Coronary artery (tissue), 2 donors: ENCODE measurements around the gene C11orf97.

ENCODE experiments used
- DNase-seq: peaks from one replicate; pipeline ENCODE4 v3.0.0-alpha.2; 2017; ENCODE audit warnings: low spot score
- H3K27ac ChIP-seq, 2 donors: fragments of 200-600 bp; sonication (generic); one replicate each; pipeline ENCODE4 v1.5.1; 2016 to 2019
- H3K4me3 ChIP-seq: fragments of 200-600 bp; sonication (generic); 2 replicates; pipeline ENCODE4 v1.5.1; 2016; ENCODE audit warnings: mild to moderate bottlenecking, moderate library complexity
- CTCF ChIP-seq: fragments of 200-600 bp; sonication (generic); IDR thresholded peaks from one replicate; pipeline ENCODE4 v1.5.1; 2019; ENCODE audit warnings: antibody characterized with exemption

Gene C11orf97

GRCh38 chr11:94511932-94512781 is at the start of gene C11orf97:
Gene C11orf97 (plus strand): TSS chr11:94512461. CDS start chr11:94512529, 68 bp downstream.
- H3K4me3 ChIP-seq, result peak within 1 kb of the TSS; percentile 73
- no peak within 1 kb of the TSS for H3K27ac ChIP-seq
- TF ChIP-seq CTCF, result no peak
- no peak for DNase-seq

GRCh38 chr11:94469416-94469815 is 42.8 kb upstream of the C11orf97 start:
- no peak for TF ChIP-seq CTCF
- H3K4me3 ChIP-seq, result no peak overlapping the region
- H3K27ac ChIP-seq, result no peak overlapping the region
- no peak for DNase-seq

- Histone ChIP-seq H3K4me3 (no peak overlapping the region), H3K27ac (no peak overlapping the region)
- no peak for DNase-seq
- TF ChIP-seq CTCF, result no peak
These were observed 39.1 kb upstream of the C11orf97 start for GRCh38 chr11:94472916-94473799.

DNA sequence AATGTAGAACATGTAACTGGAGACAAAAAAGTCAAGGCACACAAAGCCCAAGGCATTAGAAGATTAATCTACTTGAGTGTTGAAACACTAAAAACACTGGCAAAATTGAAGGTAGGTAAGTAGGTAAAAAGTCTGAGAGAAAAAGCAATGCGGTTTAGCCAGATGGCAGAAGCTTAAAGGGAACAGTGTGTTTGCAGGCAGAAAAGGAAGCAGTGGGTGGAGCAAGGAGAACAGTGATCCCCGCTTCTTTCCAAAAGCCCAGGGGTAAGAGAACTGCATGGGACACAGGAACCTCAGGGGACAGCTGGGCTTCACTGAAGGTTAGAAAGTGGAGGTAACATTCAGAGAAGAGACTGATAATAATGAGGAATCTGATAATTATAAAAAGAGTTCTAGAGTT is 34.6 kb upstream of the C11orf97 start:
- TF ChIP-seq CTCF, result no peak
- Histone ChIP-seq H3K27ac (no peak overlapping the region), H3K4me3 (no peak overlapping the region)
- no peak for DNase-seq

GRCh38 chr11:94481342-94481741 is 30.9 kb upstream of the C11orf97 start:
- Histone ChIP-seq H3K27ac (no peak overlapping the region), H3K4me3 (no peak overlapping the region)
- no peak for DNase-seq
- TF ChIP-seq CTCF, result no peak

- TF ChIP-seq CTCF, result no peak
- DNase-seq, result no peak
- H3K27ac ChIP-seq, result no peak overlapping the region
- no peak overlapping the region for H3K4me3 ChIP-seq
These were observed 26.2 kb upstream of the C11orf97 start for GRCh38 chr11:94486068-94486467.
